K562 (cell line): ENCODE data around the gene FAM167B. TPM values are rescaled to one million over a fixed set of nuclear protein-coding genes. Genes with fewer than 3 reads are reported as not detected.
A peak's percentile ranks its signal among the peaks of the same experiment; 100 is the strongest.

ENCODE experiments used
- CBX1 ChIP-seq: sonication (generic); IDR thresholded peaks from 2 replicates; pipeline ENCODE4 v1.6.1; 2016; ENCODE audit warnings: antibody characterized with exemption, low read depth, mild to moderate bottlenecking
- HDAC3 ChIP-seq: fragments of 450-650 bp; IDR thresholded peaks from 2 replicates; pipeline ENCODE4 v1.6.1; 2018; ENCODE audit warnings: borderline replicate concordance, mild to moderate bottlenecking, moderate library complexity; ENCODE audit not compliant: partially characterized antibody
- HMG20B ChIP-seq: fragments of 250-450 bp; sonication (Bioruptor Pico); IDR thresholded peaks from 2 replicates; pipeline ENCODE4 v1.5.0; 2021; ENCODE audit warnings: mild to moderate bottlenecking
- NR0B1 ChIP-seq: fragments of 450-650 bp; IDR thresholded peaks from one replicate; pipeline ENCODE4 v1.6.1; 2018; ENCODE audit warnings: mild to moderate bottlenecking, moderate library complexity; ENCODE audit not compliant: partially characterized antibody
- NR2C2 ChIP-seq, 2 experiments: fragments of 200-800 bp in 1 of 2; sonication (Bioruptor generic) in 1 of 2; sonication (generic) in 1 of 2; formaldehyde crosslinking in 1 of 2; IDR thresholded peaks; 2 replicates each; pipeline versions ENCODE4 v1.6.1 to v1.8.0; 2016 to 2022; ENCODE audit warnings: mild to moderate bottlenecking in 1 of 2, missing compliant biosample characterization in 1 of 2, missing genetic modification characterization in 1 of 2, missing genetic modification reagents in 1 of 2
- RB1 ChIP-seq: fragments of 450-650 bp; IDR thresholded peaks from 2 replicates; pipeline ENCODE4 v1.6.1; 2017; ENCODE audit warnings: low read depth, mild to moderate bottlenecking
- TCF3 ChIP-seq: sonication (generic); formaldehyde crosslinking; IDR thresholded peaks from 2 replicates; pipeline ENCODE4 v1.4.0; 2020; ENCODE audit warnings: mild to moderate bottlenecking, missing genetic modification reagents
- ZNF121 ChIP-seq: sonication (generic); formaldehyde crosslinking; conservative IDR thresholded peaks from 2 replicates; pipeline ENCODE4 v1.8.0; 2022; ENCODE audit warnings: missing genetic modification reagents
- ZNF318 ChIP-seq, 2 experiments: fragments of 450-650 bp; IDR thresholded peaks; 2 replicates each; pipeline ENCODE4 v1.6.1; 2016; ENCODE audit warnings: mild to moderate bottlenecking in 2 of 2, borderline replicate concordance in 1 of 2, low read depth in 1 of 2, moderate library complexity in 1 of 2
- ZNF347 ChIP-seq: fragments of 450-650 bp; formaldehyde crosslinking; IDR thresholded peaks from 2 replicates; pipeline ENCODE4 v1.4.0; 2020; ENCODE audit warnings: low read depth, mild to moderate bottlenecking, moderate library complexity
- ZNF589 ChIP-seq: fragments of 200-800 bp; sonication (Bioruptor generic); IDR thresholded peaks from 2 replicates; pipeline ENCODE4 v1.6.1; 2016; ENCODE audit warnings: low read depth, missing genetic modification characterization, missing compliant biosample characterization
- ZNF740 ChIP-seq, 3 experiments: fragments of 200-800 bp in 1 of 3; sonication (Bioruptor generic) in 1 of 3; sonication (generic) in 1 of 3; formaldehyde crosslinking in 1 of 3; IDR thresholded peaks; 2 replicates each; pipeline versions ENCODE4 v1.6.1 to v1.8.0; 2016 to 2022; ENCODE audit warnings: mild to moderate bottlenecking in 2 of 3, missing compliant biosample characterization in 2 of 3, missing genetic modification characterization in 2 of 3, missing genetic modification reagents in 1 of 3
- polyA plus RNA-seq, 8 experiments: library from polyadenylated mRNA; depleted of rRNA in 4 of 8; stranded (reverse) in 5 of 8; unstranded in 3 of 8; fragments of >200 nt; fragmentation: Nextera tagmentation in 2 of 8; fragmentation: Illumina TruSeq in 1 of 8; extraction: Ambion mirVana in 2 of 8; extraction: Trizol in 1 of 8; gene quantifications; 2 replicates each; pipeline versions ENCODE4 v1.2.1 to v1.2.3, GENCODE V29; 2011 to 2014; ENCODE audit warnings: inconsistent platforms in 1 of 8, missing spikeins in 1 of 8
- total RNA-seq, 7 experiments: library from RNA; depleted of rRNA in 6 of 7; stranded (reverse); fragments of >200 nt in 6 of 7; fragmentation: Illumina TruSeq in 2 of 7; extraction: Trizol in 2 of 7; gene quantifications; 2 replicates each; pipeline versions ENCODE4 v1.2.1 to v1.2.3, GENCODE V29; 2011 to 2021; ENCODE audit warnings: low replicate concordance in 1 of 7

The FAM167B gene
- total and polyA plus RNA-seq, 9 of the 15 experiments (the other 6 are each of a cell fraction or from before 2014, with no cell fraction given) = not detected

GRCh38 chr1:32221581-32221979, 25.4 kb upstream of the FAM167B start (continued):
- TF ChIP-seq ZNF318 (IDR thresholded peaks at IDR 0.05; ENCODE audit: borderline replicate concordance in 1 of 2, low read depth in 1 of 2) = no peak
- TF ChIP-seq CBX1 = no peak
- TF ChIP-seq NR0B1 = no peak
- TF ChIP-seq RB1 = no peak
- TF ChIP-seq NR2C2 (CRISPR knock-in tag; IDR thresholded peaks at IDR 0.05) = peak; percentile 5; the same call in 1 of the 2 replicates
- TF ChIP-seq NR2C2 (tag; IDR thresholded peaks at IDR 0.05) = no peak
- TF ChIP-seq ZNF121 (CRISPR knock-in tag) = no peak
- TF ChIP-seq HDAC3 = no peak
- TF ChIP-seq TCF3 = no peak; the same call in none of the 2 replicates
- no peak for TF ChIP-seq HMG20B (CRISPR knock-in tag)
- TF ChIP-seq ZNF589 = 0 out of 2 replicates have a peak, but pooled peaks have one; percentile 22
- no peak for TF ChIP-seq ZNF347 (CRISPR knock-in tag)
- TF ChIP-seq ZNF740 (CRISPR knock-in tag; IDR thresholded peaks at IDR 0.05) = no peak
- no peak for TF ChIP-seq ZNF740 (tag; IDR thresholded peaks at IDR 0.05)
